HG02981 (cell line): Measurements from ENCODE around the gene EYS.

Source experiments
- ATAC-seq: cut with Tn5 transposase; IDR thresholded peaks from one replicate; pipeline ENCODE4 v1.9.1; 2021; ENCODE audit warnings: mild to moderate bottlenecking, moderate library complexity; ENCODE audit not compliant: unreplicated experiment

Gene EYS

DNA sequence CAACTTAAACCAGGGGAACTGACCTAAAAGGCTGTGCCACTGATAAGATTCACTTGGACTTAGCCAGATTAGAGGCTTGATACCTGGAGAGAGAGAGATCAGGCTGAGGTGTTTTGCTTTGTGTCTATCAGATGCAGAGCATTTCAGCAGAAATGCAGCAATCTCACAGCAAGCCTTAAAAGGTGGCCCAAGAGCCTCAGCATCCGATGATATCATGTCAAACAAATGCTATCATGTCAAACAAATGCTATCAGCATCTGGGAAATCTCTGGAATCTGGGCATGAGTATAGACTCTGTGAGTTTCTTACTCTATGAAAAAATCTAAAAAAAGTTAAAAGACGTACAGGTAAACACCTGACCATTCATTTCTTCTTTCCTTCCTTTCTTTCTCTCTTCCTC lies 718.9 kb downstream of the EYS start:
- no peak for ATAC-seq

DNA sequence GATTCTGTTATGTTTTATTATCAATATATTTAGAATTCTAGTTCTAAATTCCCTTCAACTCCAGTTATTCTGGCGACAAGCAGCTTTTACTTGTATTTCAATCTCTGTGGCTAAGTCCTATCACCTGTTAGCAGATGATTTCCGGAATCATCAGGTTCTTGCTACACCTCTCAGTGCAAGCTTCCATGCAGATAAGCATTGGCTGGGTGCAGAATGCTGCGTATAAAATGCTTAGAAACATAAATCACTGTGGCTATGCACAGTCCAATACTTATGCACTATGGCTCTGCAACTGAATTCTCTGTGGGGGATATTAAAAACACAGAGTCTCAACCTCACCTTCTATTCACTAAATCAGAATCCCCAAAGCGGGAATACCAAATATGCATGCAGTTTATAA lies 720.0 kb downstream of the EYS start:
- ATAC-seq: no peak

DNA sequence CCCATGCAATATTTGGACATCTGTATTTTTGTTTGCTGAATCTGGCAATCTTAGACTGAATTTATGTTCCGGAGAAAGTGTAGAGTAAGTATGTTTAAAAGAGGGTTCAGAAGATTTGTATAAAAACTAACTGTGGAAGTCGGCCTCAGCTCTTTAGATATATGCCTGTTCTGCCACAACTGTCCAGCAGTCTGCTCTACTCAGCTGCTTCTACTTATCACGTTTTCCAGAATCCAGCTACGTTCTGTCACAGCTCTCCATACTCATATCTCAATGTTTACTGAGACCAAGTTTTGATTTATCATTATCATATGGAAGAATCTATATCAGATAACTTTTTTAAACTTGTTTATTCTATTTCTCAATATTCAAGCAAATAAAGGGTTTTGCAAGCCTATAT lies 721.3 kb downstream of the EYS start:
- no peak for ATAC-seq

DNA sequence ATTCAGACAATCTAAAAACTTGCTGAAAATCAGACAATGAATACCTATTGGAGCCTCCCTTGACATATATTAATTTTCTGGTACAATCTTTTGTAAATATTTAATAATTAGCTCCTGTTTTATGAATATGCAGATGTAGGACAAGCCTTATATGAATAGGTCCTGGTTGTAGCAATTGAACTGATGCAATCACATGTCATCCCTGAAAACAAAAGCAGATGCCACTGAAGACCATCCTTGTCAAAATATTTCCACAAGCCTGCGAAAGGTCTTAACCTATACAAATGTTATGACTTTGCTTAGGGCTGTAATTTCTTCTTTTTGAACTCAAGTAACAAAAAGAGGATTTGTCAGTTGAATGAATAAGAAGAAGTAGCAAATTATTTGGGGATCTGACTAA lies 722.1 kb downstream of the EYS start:
- ATAC-seq: no peak

DNA sequence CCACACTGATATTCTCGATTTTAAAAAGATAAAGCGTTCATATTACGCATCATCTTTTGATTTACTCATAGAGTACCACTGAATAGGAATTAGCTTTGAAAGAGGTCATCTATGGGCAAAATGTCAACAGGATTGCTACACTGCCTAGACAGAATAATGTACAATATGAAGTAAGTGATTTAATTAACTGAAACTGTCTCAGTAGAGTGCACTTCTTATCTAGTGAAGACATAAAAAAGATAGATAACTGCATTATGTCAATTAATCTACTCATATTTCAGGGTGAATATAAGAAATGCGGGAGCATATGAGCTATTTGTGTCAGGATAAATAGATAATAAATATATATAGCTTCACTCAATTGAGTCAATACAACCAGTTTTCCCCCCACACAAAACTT lies 723.9 kb downstream of the EYS start:
- no peak for ATAC-seq

DNA sequence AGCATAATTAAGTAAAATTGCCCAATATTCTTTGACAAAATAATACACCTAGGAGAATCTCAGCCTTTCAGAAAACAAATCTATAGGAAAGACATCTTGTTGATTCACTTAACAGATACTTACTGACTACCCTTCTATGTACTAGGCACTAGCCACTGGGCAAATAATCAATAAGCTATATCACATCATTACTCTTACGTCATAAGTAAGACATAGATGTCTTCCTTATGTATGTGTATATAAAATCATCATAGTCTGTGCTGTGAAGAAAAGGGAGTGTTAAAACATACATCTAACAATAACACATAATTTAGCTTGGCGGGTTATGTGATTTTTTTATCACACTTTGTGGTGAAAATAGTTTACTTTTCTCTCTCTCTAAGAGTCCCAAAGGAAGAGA lies 733.9 kb downstream of the EYS start:
- ATAC-seq: no peak

DNA sequence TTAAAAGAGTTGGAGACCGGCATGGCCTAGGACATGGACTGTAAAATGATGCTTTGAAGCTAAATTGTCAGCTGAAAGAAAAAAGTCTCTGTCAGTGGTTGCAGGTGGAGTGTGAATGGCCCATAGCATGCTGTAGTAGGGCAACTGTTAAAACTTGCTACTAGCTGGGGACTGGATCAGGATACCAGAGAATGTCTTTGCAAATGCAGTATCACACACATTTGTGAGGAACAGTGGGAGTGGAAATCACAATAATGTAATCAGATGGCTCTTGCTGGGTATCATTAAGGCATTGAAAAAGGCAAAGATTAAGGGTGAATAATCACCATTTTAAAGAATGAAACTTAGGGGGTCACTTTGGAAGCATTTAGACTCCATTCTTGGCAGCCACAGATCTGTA lies 737.9 kb downstream of the EYS start:
- ATAC-seq: no peak

DNA sequence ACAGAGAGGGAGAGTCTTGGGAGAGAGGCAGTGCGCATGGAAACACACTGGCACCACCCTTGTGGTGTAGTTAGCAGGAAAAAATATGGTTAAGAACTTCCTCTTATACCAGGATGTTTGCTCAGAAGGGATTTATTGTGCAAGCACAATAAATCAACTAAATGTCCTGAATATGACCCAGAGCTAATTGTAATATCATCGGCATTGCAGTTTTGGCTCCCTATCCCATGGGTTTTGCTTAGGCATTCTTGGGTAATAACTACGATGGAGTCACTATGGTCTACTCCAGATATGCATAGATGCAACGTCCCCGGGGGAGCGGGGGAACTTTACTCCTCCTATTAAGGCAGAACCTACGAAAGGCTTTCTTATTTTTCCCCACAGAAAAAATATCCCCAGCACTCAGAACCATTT lies 751.6 kb downstream of the EYS start:
- no peak for ATAC-seq

DNA sequence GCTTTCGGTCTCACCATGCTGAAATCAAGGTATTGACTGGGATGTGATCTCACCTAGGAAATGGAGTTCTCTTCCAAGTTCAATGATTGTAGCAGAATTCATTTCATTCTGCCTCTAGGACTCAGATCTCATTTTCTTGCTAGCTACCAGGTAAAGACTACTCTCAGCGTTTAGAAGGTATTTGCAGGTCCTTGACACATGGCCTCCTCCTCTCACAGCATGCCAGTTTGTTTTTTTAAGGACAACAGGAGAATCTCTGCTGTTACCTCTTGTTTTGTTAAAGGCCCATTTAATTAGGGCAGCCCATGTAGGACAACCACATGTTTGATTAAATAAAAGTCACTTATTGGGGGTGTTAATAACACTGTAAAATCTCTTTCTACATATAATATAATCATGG lies 757.8 kb downstream of the EYS start:
- ATAC-seq: no peak

DNA sequence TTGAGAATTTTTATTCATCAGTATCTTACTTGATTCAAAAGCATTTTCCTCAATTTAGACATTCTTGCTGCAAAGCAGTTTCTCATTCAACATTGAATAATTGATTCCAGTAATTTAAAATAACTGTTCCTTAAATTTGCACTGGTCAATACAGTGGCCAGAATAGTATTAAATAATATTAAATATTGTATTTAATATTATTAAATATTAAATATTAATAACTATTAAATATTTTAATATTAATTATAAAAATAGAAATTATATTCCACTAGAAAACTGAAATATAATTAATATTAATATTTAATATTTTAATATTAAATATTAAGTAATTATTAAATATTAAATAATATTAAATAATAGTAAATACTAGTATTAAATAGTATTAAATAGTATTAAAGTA lies 758.8 kb downstream of the EYS start:
- no peak for ATAC-seq

DNA sequence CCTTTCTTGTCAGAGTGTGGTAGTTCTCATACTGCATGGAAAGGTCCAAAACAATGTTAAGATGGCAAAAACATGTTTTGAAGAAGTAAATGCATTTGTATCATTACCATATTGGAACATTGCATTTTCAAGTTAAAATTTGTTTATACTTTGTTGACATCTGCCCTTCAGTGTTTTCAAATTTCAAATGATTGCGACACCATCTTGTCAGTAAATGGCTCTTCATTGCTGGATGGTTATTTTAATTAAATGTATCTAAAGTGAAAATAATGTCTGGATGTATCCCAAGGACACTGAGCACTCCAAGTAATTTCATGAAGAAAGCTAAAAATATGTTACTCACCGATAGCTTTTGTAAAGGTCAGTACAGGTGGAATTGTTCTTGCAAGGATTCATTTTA lies 761.6 kb downstream of the EYS start:
- no peak for ATAC-seq

DNA sequence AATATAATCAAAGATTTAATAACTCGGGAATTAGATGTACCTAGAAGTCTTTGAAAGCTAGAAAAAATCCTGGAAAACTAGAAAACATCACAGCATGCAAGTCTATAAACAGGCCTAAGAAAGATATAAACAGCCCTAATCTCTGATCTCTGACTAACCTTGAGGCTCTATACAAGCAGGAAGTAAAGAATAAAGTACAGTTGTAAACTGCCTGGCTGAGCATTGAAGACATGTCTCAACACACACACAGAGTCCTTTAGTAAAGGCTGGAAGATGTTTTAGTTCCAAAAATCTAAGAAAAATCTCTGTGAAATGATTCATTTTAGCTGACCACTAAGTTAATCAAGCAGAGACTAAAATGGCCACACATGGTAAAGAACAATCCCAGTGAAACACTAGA lies 774.5 kb downstream of the EYS start:
- ATAC-seq: no peak

DNA sequence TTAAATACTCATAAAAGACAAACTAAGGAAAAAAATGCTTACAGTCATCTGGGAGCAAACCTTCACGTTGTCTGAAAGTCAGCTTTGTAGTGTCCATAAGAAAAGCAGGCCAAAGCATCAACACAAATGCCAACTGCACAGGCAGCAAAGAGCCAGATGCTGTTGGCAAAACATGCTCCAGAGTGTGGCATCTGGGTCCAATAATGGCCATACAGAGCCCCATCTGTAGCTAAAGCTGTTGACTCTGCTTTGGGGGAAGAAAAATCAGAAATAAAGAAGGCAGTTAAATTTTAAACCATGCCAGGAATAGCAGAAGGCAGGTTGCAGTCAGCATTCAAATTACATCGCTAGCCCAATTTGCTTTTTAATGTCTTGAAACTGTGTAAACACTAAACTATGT lies 776.3 kb downstream of the EYS start:
- no peak for ATAC-seq

DNA sequence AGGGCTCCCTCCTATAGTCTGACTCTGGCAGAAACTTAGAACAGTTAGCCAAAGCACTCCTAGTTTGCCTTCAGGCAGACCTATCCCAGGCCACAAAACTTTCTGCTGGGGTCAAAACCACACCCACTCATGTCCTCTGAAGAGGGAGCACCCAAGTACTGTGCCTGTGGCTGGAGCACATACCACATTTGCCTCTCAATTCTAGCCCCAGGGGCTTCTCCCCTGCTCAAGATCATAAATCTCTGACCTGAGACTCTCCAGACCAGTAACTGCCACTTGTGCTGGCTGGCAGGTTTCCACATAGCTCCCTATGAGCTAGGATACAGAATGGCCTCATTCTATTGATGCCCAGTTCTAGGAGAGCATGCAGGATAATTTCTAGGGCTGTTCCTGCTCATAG lies 781.0 kb downstream of the EYS start:
- ATAC-seq: no peak

DNA sequence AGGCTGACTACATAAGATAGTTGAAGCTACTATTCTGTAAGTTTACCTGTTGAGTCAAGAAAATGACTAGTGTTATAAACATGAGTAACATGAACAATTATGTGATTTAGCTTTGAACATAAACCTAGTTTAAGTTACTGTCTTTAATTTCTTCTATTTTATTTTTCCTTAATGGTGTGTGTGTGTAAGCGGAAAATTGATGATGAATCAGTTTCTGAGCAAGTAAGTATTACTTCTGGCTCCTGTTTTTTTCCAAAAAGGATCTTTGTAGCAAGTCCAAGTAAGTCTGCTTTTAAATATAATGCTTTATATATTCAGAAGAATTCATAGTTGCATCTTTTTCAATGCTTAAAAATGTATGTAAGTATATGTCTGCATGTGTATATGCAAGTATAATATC lies 786.8 kb downstream of the EYS start:
- ATAC-seq: no peak

DNA sequence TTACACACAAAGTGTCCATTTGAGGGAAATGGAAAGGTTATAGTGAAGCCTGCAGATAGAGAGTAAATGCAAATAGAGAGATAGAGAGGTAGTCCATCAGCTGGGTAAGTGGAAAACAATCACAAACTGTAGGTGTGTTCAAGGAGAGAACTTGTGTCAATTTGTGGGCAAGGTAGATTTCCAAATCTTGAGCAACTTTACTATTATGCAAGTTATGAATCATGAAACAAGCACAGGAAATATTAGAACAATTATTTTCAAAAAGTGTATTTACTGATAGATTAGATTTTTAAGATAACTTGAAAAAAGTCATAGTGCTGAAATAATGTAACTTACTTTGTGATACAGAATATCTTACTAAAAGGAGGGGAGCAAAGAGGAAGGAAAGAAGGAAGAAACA lies 792.9 kb downstream of the EYS start:
- ATAC-seq: no peak

DNA sequence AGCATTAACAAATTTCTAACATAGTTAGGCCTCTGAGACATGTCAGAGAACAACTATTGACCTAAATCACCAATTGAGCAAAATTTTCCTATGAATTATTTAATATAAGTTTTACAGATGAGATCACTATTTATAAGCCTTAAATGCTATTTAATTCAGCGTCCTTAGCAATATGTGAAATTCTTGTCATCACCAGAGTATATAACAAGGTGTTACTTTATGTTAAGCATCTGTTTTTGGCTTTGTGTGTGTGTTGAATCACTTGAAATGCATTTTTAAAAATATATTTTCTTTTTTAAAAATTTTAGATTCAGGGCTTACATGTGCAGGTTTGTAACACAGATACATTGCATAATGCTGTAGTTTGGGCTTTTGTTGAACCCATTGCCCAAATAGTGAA lies 794.1 kb downstream of the EYS start:
- ATAC-seq: no peak

DNA sequence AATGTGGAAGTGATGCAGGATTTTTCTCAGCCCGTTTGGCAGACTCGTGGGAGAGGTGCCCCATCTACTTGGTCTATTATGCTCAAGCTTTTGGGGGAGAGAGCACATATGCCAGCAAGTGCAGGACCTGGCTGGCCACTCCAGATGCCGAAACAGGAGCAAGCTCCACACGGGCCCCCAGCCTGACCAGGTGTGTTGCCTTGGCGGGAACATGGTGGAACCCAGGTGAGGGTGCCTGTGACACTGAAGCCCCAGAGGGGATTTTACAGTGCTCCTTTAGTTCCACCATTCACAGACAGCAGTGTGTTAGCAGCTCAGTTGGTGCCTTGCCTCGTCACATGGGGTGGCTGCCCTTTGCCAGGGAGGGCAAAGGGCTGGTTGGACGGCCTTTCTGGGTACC lies 798.9 kb downstream of the EYS start:
- no peak for ATAC-seq

DNA sequence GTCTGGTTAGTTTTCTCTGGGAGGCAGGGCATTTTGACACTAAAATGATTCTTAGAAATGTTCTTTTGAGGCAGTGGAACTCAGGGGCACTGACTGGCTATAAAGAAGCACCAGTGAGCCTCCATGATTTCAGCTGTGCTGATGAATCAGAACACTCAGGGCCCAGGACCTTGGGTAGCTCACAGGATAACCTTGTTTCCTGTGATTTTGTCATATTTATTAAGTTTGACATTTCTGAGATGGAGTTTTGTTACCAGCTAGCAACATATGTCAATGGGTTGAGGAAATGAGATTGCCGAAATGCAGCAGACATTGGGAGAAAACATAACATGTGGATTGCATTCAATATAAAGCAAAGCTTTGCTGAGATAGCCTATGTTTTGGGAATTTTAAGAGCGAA lies 802.4 kb downstream of the EYS start:
- no peak for ATAC-seq

DNA sequence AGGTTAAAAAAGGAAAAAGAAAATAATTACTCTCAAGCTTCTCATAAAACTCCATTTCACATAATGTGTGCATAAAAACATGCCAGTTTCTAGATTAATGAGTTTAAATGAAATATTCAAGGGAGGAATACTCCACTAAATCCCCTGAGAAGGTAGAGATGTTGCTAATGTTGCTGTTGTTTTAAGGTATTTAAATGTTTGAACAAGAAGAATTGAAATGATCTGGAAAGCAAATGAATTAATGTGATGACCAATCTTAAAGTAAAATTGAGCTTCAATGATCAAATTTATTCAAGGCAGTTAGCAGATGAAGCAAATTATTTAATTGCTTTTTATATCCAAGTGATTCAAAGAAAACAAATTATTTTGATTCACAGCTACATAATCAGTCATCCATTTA lies 804.4 kb downstream of the EYS start:
- no peak for ATAC-seq

DNA sequence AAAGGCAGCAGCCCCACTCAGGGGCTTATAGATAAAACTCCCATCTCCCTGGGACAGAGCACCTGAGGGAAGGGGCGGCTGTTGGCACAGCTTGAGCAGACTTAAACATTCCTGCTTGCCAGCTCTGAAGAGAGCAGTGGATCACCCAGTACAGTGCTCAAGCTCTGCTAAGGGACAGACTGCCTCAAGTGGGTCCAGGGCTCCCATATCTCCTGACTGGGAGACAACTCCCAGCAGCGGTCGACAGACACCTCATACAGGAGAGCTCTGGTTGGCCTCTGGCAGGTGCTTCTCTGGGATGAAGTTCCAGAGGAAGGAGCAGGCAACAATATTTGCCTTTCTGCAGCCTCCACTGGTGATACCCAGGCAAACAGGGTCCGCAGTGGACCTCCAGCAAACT lies 810.1 kb downstream of the EYS start:
- ATAC-seq: no peak

DNA sequence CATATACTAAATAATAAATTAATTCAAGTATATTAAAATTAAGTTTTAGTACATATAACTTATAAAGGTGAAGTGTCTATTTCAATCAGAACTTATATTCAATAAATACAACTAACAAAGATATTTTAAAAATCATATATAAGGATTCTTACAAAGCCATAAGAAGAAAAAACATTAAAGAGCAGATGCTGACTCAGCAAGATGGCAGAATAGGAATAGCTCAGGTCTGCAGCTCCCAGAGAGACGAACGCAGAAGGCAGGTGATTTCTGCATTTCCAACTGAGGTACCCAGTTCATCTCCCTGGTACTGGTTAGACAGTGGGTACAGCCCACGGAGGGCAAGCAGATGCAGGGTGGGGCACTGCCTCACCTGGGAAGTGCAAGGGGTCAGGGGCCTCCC lies 811.1 kb downstream of the EYS start:
- ATAC-seq: no peak

DNA sequence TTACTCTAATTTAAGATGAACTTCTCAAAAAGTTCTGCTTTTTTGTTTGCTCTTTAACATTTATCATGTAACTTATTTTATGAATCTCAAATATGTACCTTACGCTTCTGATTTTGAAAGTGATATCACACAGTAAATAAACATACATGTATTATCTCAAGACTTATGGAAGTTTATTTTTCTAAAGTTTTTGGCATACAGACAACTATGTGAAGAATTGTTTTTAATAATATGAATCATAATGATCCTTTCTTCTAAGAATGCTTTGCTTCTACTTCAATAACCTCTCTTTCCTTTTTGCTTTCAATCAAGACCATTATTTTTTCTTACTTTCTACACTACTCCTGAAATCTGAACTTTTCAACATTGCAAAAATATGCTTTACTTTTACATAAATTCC lies 816.4 kb downstream of the EYS start:
- ATAC-seq: no peak

DNA sequence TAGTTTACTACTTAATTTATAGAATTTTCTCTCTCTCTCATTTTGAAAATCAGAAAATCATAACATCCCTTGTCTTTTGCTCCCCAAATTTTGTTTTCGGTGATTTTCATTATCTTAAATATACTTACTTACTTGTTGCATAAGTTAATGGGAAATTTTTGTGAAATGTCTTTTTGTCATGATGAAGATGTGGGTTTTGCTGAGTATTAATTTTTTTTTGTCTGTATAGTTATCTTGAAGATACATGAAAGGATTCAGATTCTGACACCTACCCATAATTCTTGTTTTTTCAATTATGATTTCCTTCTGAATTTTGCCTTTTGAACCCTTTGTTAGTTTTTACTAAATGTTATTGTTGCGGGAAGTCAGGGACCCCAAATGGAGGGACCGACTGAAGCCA lies 817.9 kb downstream of the EYS start:
- no peak for ATAC-seq
